Liver (tissue), 9 donors: ENCODE data around the gene PNKD. TPM values are rescaled to one million over a fixed set of nuclear protein-coding genes. Genes with fewer than 3 reads are reported as not detected.

ENCODE experiments used
- DNase-seq: peaks from one replicate; pipeline ENCODE4 v3.0.0-alpha.2; 2017; ENCODE audit warnings: low spot score
- H3K27ac ChIP-seq, 2 donors: one replicate each; pipeline ENCODE4 v1.7.0; 2013; ENCODE audit warnings: inconsistent platforms in 2 of 2, low read length in 2 of 2, control low read depth in 1 of 2, low read depth in 1 of 2, mild to moderate bottlenecking in 1 of 2
- H3K27me3 ChIP-seq, 4 donors: one replicate each; pipeline versions ENCODE4 v1.6.1 to v1.7.0; 2013; ENCODE audit warnings: low read length in 3 of 4, inconsistent platforms in 1 of 4, mild to moderate bottlenecking in 1 of 4, moderate library complexity in 1 of 4; ENCODE audit not compliant: control insufficient read depth in 4 of 4, insufficient read depth in 4 of 4
- H3K36me3 ChIP-seq, 4 donors: one replicate each; pipeline versions ENCODE4 v1.6.1 to v1.7.0; 2013; ENCODE audit warnings: low read length in 3 of 4, mild to moderate bottlenecking in 3 of 4, low read depth in 1 of 4, moderate library complexity in 1 of 4; ENCODE audit not compliant: control insufficient read depth in 4 of 4, insufficient read depth in 3 of 4
- H3K4me1 ChIP-seq, 4 donors: one replicate each; pipeline versions ENCODE4 v1.6.1 to v1.7.0; 2013; ENCODE audit warnings: low read length in 3 of 4, mild to moderate bottlenecking in 3 of 4, moderate library complexity in 1 of 4; ENCODE audit not compliant: control insufficient read depth in 4 of 4, insufficient read depth in 4 of 4
- H3K4me3 ChIP-seq, 3 donors: one replicate each; pipeline versions ENCODE4 v1.6.1 to v1.7.0; 2013; ENCODE audit warnings: low read length in 3 of 3, control low read depth in 1 of 3, low read depth in 1 of 3, mild to moderate bottlenecking in 1 of 3
- H3K9ac ChIP-seq, 2 donors: one replicate each; pipeline ENCODE4 v1.7.0; 2013; ENCODE audit warnings: low read length in 2 of 2, mild to moderate bottlenecking in 2 of 2, moderate library complexity in 2 of 2, control low read depth in 1 of 2, low read depth in 1 of 2
- H3K9me3 ChIP-seq, 4 donors: one replicate each; pipeline versions ENCODE4 v1.6.1 to v1.7.0; 2013; ENCODE audit warnings: low read length in 3 of 4; ENCODE audit not compliant: control insufficient read depth in 4 of 4
- FOXA1 ChIP-seq: IDR thresholded peaks from 2 replicates; pipeline ENCODE4 v1.6.1; 2016; ENCODE audit warnings: antibody characterized with exemption
- FOXA2 ChIP-seq: IDR thresholded peaks from 2 replicates; pipeline ENCODE4 v1.6.1; 2016; ENCODE audit warnings: antibody characterized with exemption
- GABPA ChIP-seq, 2 donors: IDR thresholded peaks in 1 of 2; conservative IDR thresholded peaks in 1 of 2; 2 replicates each; pipeline ENCODE4 v1.6.1; 2016; ENCODE audit warnings: antibody characterized with exemption in 2 of 2, mild to moderate bottlenecking in 1 of 2, moderate library complexity in 1 of 2
- HNF4A ChIP-seq, 2 donors: conservative IDR thresholded peaks; 2 replicates each; pipeline ENCODE4 v1.6.1; 2016; ENCODE audit warnings: antibody characterized with exemption in 2 of 2, mild to moderate bottlenecking in 2 of 2
- HNF4G ChIP-seq: IDR thresholded peaks from 2 replicates; pipeline ENCODE4 v1.6.1; 2016; ENCODE audit warnings: antibody characterized with exemption
- JUND ChIP-seq, 2 donors: IDR thresholded peaks; 2 replicates each; pipeline ENCODE4 v1.6.1; 2016; ENCODE audit warnings: antibody characterized with exemption in 2 of 2
- NR2F2 ChIP-seq: IDR thresholded peaks from 2 replicates; pipeline ENCODE4 v1.6.1; 2016; ENCODE audit warnings: antibody characterized with exemption
- RAD21 ChIP-seq, 2 donors: IDR thresholded peaks; 2 replicates each; pipeline ENCODE4 v1.6.1; 2016; ENCODE audit warnings: antibody characterized with exemption in 2 of 2, mild to moderate bottlenecking in 2 of 2
- RXRA ChIP-seq, 2 donors: IDR thresholded peaks; 2 replicates each; pipeline ENCODE4 v1.6.1; 2017 to 2018; ENCODE audit warnings: antibody characterized with exemption in 2 of 2, mild to moderate bottlenecking in 1 of 2
- SP1 ChIP-seq: IDR thresholded peaks from 2 replicates; pipeline ENCODE4 v1.6.1; 2018; ENCODE audit warnings: antibody characterized with exemption, mild to moderate bottlenecking
- TAF1 ChIP-seq: conservative IDR thresholded peaks from 2 replicates; pipeline ENCODE4 v1.6.1; 2016; ENCODE audit warnings: antibody characterized with exemption, mild to moderate bottlenecking
- YY1 ChIP-seq: IDR thresholded peaks from 2 replicates; pipeline ENCODE4 v1.6.1; 2016; ENCODE audit warnings: antibody characterized with exemption, mild to moderate bottlenecking
- WGBS: extraction: QIAGEN DNeasy Blood & Tissue Kit; methylation state at CpG from one replicate; pipeline ENCODE4 v1.1.7; 2013; 5-methylcytosine and 5-hydroxymethylcytosine counted together
- polyA plus RNA-seq, 2 donors: library from polyadenylated mRNA; stranded (reverse) in 1 of 2; unstranded in 1 of 2; fragments of 200-250 nt in 1 of 2; fragments of >200 nt in 1 of 2; fragmentation: Nextera tagmentation in 1 of 2; extraction: Ambion mirVana in 1 of 2; gene quantifications; one replicate each; pipeline versions ENCODE4 v1.2.1 to v1.2.3, GENCODE V29; 2013 to 2015
- total RNA-seq, 2 donors: library from RNA; depleted of rRNA; stranded (reverse); fragments of >200 nt; gene quantifications; one replicate each; pipeline ENCODE4 v1.2.3, GENCODE V29; 2014
- TF ChIP-seq, protein P1 (sequence below): fragments of 150-350 bp; IDR thresholded peaks from 2 replicates; pipeline ENCODE4 v1.5.1; 2017; ENCODE audit warnings: improper control_type of control experiment, low read depth, low read length; ENCODE audit not compliant: missing input control
- TF ChIP-seq, protein P2 (sequence below): IDR thresholded peaks from 2 replicates; pipeline ENCODE4 v1.6.1; 2016; ENCODE audit warnings: antibody characterized with exemption
- TF ChIP-seq, protein P3 (sequence below): IDR thresholded peaks from 2 replicates; pipeline ENCODE4 v1.6.1; 2016; ENCODE audit warnings: antibody characterized with exemption
- TF ChIP-seq, protein P4 (sequence below): IDR thresholded peaks from 2 replicates; pipeline ENCODE4 v1.6.1; 2016; ENCODE audit warnings: antibody characterized with exemption
- donor health status: healthy.
- donor health status: healthy.
- donor health status: healthy.
- donor health status: healthy.
- donor health status: healthy.

The PNKD gene
- total and polyA plus RNA-seq, 4 donors, result 28.5 to 161 (median 94.9) TPM

DNA sequence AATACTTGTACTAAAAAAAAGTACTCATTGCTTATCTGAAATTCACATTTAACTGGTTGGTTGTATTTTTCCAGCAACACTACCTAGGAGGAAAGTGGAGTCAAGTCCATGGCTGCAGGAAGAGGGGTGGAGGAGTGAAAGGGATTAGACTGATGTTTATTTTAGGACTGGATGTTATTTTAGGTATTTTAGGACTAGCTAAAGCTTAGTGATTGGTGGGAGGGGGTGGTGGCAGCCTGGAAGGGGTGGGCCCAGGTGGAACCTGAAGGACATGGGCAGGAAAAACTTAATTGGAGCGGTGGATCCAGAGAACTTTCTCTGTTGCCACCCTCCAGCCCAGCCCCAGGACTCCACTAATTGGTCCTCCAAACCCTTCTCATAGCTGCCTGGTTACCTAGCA, 25.9 kb downstream of the PNKD start (continued):
- TF ChIP-seq, protein P1, sequence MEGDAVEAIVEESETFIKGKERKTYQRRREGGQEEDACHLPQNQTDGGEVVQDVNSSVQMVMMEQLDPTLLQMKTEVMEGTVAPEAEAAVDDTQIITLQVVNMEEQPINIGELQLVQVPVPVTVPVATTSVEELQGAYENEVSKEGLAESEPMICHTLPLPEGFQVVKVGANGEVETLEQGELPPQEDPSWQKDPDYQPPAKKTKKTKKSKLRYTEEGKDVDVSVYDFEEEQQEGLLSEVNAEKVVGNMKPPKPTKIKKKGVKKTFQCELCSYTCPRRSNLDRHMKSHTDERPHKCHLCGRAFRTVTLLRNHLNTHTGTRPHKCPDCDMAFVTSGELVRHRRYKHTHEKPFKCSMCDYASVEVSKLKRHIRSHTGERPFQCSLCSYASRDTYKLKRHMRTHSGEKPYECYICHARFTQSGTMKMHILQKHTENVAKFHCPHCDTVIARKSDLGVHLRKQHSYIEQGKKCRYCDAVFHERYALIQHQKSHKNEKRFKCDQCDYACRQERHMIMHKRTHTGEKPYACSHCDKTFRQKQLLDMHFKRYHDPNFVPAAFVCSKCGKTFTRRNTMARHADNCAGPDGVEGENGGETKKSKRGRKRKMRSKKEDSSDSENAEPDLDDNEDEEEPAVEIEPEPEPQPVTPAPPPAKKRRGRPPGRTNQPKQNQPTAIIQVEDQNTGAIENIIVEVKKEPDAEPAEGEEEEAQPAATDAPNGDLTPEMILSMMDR, result no peak
- no peak for TF ChIP-seq RXRA (IDR thresholded peaks at IDR 0.05)
- no peak for TF ChIP-seq RAD21 (IDR thresholded peaks at IDR 0.05)

DNA sequence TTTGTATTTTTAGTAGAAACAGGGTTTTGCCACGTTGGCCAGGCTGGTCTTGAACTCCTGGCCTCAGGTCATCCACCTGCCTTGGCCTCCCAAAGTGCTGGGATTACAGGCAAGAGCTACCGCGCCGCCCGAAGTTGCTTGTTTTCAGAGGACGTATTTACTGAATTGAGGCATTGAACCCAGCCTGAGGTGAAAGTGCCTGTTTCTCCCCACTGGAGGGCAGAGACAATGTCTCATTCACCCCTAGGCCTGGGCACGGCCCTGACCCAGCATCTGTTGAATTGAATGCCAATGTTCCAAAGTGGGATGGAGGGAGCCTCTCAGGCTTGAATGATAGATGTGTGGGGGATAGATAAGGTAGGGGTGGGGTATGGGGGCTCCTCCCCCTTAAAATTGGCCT, 26.5 kb downstream of the PNKD start:
- no peak overlapping the region for H3K4me3 ChIP-seq
- no peak overlapping the region for H3K9ac ChIP-seq
- no peaks in the 10 kb centered on the region for H3K27me3 ChIP-seq
- no peak overlapping the region for H3K27ac ChIP-seq
- peaks cover 4 to 20% (median 12%) of the 10 kb centered on the region in 4 donors for H3K4me1 ChIP-seq
- no peak for DNase-seq
- H3K36me3 ChIP-seq, result no peaks in the 10 kb centered on the region
- no peaks in the 10 kb centered on the region for H3K9me3 ChIP-seq
- TF ChIP-seq SP1, result peak; percentile 42
- TF ChIP-seq, protein P1, result peak; percentile 8
- peak in 1 of 2 donors; percentile 35 for TF ChIP-seq HNF4A (conservative IDR thresholded peaks at IDR 0.05)
- TF ChIP-seq JUND (IDR thresholded peaks at IDR 0.05), result no peak
- TF ChIP-seq TAF1, result no peak
- peak in 1 of 2 donors; percentile 69 for TF ChIP-seq RAD21 (IDR thresholded peaks at IDR 0.05)
- TF ChIP-seq RXRA (IDR thresholded peaks at IDR 0.05), result peak; percentile 42 to 81
- 55% methylated on average over 7 of the region's 7 CpGs for WGBS

DNA sequence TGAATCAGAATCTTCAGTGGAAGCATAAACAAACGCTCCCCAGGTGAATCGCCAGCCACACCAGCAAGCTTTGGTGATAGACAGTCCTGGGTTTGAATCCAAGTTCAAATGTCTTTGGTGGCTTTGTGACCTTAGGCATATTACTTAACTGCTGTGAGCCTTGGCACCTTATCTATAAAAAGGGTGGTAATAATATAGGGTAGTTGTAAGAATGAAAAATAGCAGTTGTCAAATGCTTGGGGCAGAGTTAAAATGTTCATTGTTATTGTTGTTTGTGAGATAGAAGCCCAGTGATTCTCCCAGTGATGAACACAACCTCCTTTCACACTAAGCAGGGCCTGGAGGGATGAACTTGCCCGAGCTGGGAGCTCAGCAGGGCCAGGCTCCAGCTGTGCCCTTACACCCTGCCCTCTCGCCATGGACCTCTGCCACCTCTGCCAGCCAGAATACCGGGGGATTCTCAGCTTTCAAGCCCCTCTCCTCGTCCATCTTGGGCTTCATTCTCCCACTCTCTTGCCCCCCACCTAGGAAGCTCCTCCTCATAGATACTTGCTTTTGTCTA, 28.1 kb downstream of the PNKD start:
- DNase-seq, result no peak
- Histone ChIP-seq H3K4me3 (no peak overlapping the region), H3K27me3 (no peaks in the 10 kb centered on the region), H3K27ac (no peak overlapping the region), H3K9me3 (no peaks in the 10 kb centered on the region), H3K36me3 (no peaks in the 10 kb centered on the region), H3K9ac (no peak overlapping the region), H3K4me1 (peaks cover 0 to 11% (median 6%) of the 10 kb centered on the region in 4 donors)
- no peak for TF ChIP-seq GABPA (IDR thresholded peaks at IDR 0.05 in 1 of 2, conservative IDR thresholded peaks at IDR 0.05 in 1 of 2)
- no peak for TF ChIP-seq HNF4G
- no peak for TF ChIP-seq YY1
- 80% methylated on average over 6 of the region's 6 CpGs for WGBS

DNA sequence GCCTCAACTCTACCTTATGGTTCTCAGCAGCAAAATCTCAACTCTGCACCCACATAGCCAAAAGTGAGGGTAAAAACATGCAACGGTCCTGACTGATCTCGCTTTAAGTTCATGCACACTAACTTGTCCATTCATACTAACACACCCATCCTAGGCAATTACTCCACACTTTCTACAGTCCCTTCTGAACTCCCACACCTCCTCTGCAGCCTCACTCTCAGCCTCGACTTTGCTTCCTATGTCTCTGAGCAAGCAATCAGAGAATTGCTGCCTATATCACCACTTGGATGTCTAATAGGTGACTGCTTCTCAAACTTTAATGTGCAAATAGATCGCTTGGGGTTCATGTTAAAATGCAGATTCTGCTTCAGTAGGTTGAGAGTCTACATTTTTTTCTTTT, 29.8 kb downstream of the PNKD start:
- no peak overlapping the region for H3K27ac ChIP-seq
- WGBS, result 83% methylated on average over 4 of the region's 4 CpGs
- peaks cover 0 to 3% (median 2%) of the 10 kb centered on the region in 4 donors for H3K4me1 ChIP-seq
- DNase-seq, result no peak
- H3K36me3 ChIP-seq, result no peaks in the 10 kb centered on the region
- no peak overlapping the region for H3K4me3 ChIP-seq
- no peaks in the 10 kb centered on the region for H3K27me3 ChIP-seq
- H3K9ac ChIP-seq, result no peak overlapping the region
- H3K9me3 ChIP-seq, result no peaks in the 10 kb centered on the region
- TF ChIP-seq, protein P2, sequence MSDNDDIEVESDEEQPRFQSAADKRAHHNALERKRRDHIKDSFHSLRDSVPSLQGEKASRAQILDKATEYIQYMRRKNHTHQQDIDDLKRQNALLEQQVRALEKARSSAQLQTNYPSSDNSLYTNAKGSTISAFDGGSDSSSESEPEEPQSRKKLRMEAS, result no peak
- TF ChIP-seq, protein P3, sequence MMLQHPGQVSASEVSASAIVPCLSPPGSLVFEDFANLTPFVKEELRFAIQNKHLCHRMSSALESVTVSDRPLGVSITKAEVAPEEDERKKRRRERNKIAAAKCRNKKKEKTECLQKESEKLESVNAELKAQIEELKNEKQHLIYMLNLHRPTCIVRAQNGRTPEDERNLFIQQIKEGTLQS, result no peak
- no peak for TF ChIP-seq RAD21 (IDR thresholded peaks at IDR 0.05)
- TF ChIP-seq, protein P4, sequence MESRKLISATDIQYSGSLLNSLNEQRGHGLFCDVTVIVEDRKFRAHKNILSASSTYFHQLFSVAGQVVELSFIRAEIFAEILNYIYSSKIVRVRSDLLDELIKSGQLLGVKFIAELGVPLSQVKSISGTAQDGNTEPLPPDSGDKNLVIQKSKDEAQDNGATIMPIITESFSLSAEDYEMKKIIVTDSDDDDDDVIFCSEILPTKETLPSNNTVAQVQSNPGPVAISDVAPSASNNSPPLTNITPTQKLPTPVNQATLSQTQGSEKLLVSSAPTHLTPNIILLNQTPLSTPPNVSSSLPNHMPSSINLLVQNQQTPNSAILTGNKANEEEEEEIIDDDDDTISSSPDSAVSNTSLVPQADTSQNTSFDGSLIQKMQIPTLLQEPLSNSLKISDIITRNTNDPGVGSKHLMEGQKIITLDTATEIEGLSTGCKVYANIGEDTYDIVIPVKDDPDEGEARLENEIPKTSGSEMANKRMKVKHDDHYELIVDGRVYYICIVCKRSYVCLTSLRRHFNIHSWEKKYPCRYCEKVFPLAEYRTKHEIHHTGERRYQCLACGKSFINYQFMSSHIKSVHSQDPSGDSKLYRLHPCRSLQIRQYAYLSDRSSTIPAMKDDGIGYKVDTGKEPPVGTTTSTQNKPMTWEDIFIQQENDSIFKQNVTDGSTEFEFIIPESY, result no peak
- TF ChIP-seq, protein P1, result no peak
- no peak for TF ChIP-seq JUND (IDR thresholded peaks at IDR 0.05)
- no peak for TF ChIP-seq NR2F2
- no peak for TF ChIP-seq HNF4A (conservative IDR thresholded peaks at IDR 0.05)
- TF ChIP-seq FOXA1, result no peak
- TF ChIP-seq FOXA2, result no peak
- TF ChIP-seq SP1, result no peak
- no peak for TF ChIP-seq TAF1
